ENCODE results near the gene VAV2.

The VAV2 gene

GRCh38 chr9:133870598-133871595 lies 121.2 kb downstream of the VAV2 start:
- DNase-seq = no peak

- no peak for DNase-seq
Measured at GRCh38 chr9:133869674-133870405, 122.3 kb downstream of the VAV2 start.

GRCh38 chr9:133868203-133868602 lies 123.9 kb downstream of the VAV2 start:
- no peak for DNase-seq

GRCh38 chr9:133866946-133867345 lies 125.2 kb downstream of the VAV2 start:
- no peak for DNase-seq

GRCh38 chr9:133864011-133864410 lies 128.1 kb downstream of the VAV2 start:
- no peak for DNase-seq

GRCh38 chr9:133863257-133863592 lies 128.9 kb downstream of the VAV2 start:
- DNase-seq = no peak

- peak; percentile 6 for DNase-seq
Measured at GRCh38 chr9:133862585-133863256, 129.4 kb downstream of the VAV2 start.

GRCh38 chr9:133861692-133862091 lies 130.4 kb downstream of the VAV2 start:
- no peak for DNase-seq

- DNase-seq = no peak
Measured at GRCh38 chr9:133861086-133861485, 131.0 kb downstream of the VAV2 start.

- no peak for DNase-seq
Measured at GRCh38 chr9:133858771-133859170, 133.4 kb downstream of the VAV2 start.

GRCh38 chr9:133857639-133858038 lies 134.5 kb downstream of the VAV2 start:
- no peak for DNase-seq

- no peak for DNase-seq
Measured at GRCh38 chr9:133856798-133857197, 135.3 kb downstream of the VAV2 start.

GRCh38 chr9:133855802-133856521 lies 136.2 kb downstream of the VAV2 start:
- DNase-seq = peak; percentile 2

- DNase-seq = no peak
Measured at GRCh38 chr9:133855371-133855770, 136.8 kb downstream of the VAV2 start.

GRCh38 chr9:133854765-133855164 lies 137.4 kb downstream of the VAV2 start:
- no peak for DNase-seq

GRCh38 chr9:133854048-133854447 lies 138.1 kb downstream of the VAV2 start:
- DNase-seq = no peak

GRCh38 chr9:133853331-133853730 lies 138.8 kb downstream of the VAV2 start:
- no peak for DNase-seq

- no peak for DNase-seq
Measured at GRCh38 chr9:133852431-133852830, 139.7 kb downstream of the VAV2 start.

GRCh38 chr9:133851693-133852092 lies 140.4 kb downstream of the VAV2 start:
- no peak for DNase-seq

- DNase-seq = no peak
Measured at GRCh38 chr9:133850937-133851336, 141.2 kb downstream of the VAV2 start.

GRCh38 chr9:133850161-133850560 lies 142.0 kb downstream of the VAV2 start:
- DNase-seq = no peak

GRCh38 chr9:133849110-133849670 lies 142.9 kb downstream of the VAV2 start:
- DNase-seq = no peak
